SU-DHL-6 (cell line): Measurements from ENCODE around the gene MMP10.

ENCODE experiments used
- H2AFZ ChIP-seq: fragments of 200-600 bp; sonication (generic); 2 replicates; pipeline ENCODE4 v1.6.1; 2014; ENCODE audit warnings: low read depth, mild to moderate bottlenecking, moderate library complexity, mixed read lengths, antibody characterized with exemption, low read length; ENCODE audit not compliant: severe bottlenecking
- H3F3A ChIP-seq: fragments of 200-600 bp; shearing (Covaris generic); 2 replicates; pipeline ENCODE4 v1.6.0; 2016; ENCODE audit warnings: antibody characterized with exemption, mild to moderate bottlenecking; ENCODE audit not compliant: insufficient read depth
- H3K27ac ChIP-seq: fragments of 200-600 bp; sonication (generic); 2 replicates; pipeline ENCODE4 v1.5.1; 2016; ENCODE audit warnings: low read depth, mild to moderate bottlenecking, low read length, moderate library complexity, mixed read lengths
- H3K27me3 ChIP-seq: fragments of 200-600 bp; sonication (generic), shearing (Covaris generic); 2 replicates; pipeline ENCODE4 v1.6.0; 2014; ENCODE audit warnings: mild to moderate bottlenecking, low read length
- H3K36me3 ChIP-seq: fragments of 200-600 bp; sonication (generic); 2 replicates; pipeline ENCODE4 v1.6.1; 2014; ENCODE audit warnings: mild to moderate bottlenecking, low read length, mixed read lengths
- H3K4me2 ChIP-seq: fragments of 300-600, 200-600 bp; shearing (Covaris generic), sonication (generic); 2 replicates; pipeline ENCODE4 v1.6.0; 2014; ENCODE audit warnings: low read length, low read depth, mild to moderate bottlenecking; ENCODE audit not compliant: poor library complexity, severe bottlenecking
- H3K4me3 ChIP-seq: fragments of 200-600 bp; sonication (generic); 2 replicates; pipeline ENCODE4 v1.5.1; 2014; ENCODE audit warnings: antibody characterized with exemption, low read length, mild to moderate bottlenecking, mixed read lengths; ENCODE audit not compliant: insufficient read depth, poor library complexity, severe bottlenecking
- H3K79me2 ChIP-seq: fragments of 200-600 bp; sonication (generic); 2 replicates; pipeline ENCODE4 v1.6.1; 2014; ENCODE audit warnings: mild to moderate bottlenecking, low read length, moderate library complexity; ENCODE audit not compliant: insufficient read depth
- H3K9ac ChIP-seq: fragments of 200-600 bp; sonication (generic); 2 replicates; pipeline ENCODE4 v1.7.0; 2014; ENCODE audit warnings: mild to moderate bottlenecking, low read length
- H3K9me2 ChIP-seq: fragments of 200-600 bp; sonication (generic); replicated peaks from 2 replicates; pipeline ENCODE4 v1.6.1; 2014; ENCODE audit warnings: low read length; ENCODE audit not compliant: insufficient read depth
- H3K9me3 ChIP-seq: fragments of 200-600 bp; sonication (generic); 2 replicates; pipeline ENCODE4 v1.6.1; 2014; ENCODE audit warnings: low read length, mixed read lengths; ENCODE audit not compliant: insufficient read depth
- H4K20me1 ChIP-seq: fragments of 200-600 bp; sonication (generic); 2 replicates; pipeline ENCODE4 v1.6.1; 2014; ENCODE audit warnings: low read depth, mild to moderate bottlenecking, antibody characterized with exemption, low read length, moderate library complexity, mixed read lengths
- CTCF ChIP-seq: fragments of 200-600 bp; sonication (generic); IDR thresholded peaks from one replicate; pipeline ENCODE4 v1.5.1; 2017; ENCODE audit warnings: antibody characterized with exemption, mild to moderate bottlenecking, low read length, moderate library complexity; ENCODE audit not compliant: insufficient read depth, poor library complexity, severe bottlenecking
- EZH2phosphoT487 ChIP-seq: fragments of 200-600 bp; sonication (generic), shearing (Covaris generic); conservative IDR thresholded peaks from 2 replicates; pipeline ENCODE4 v1.6.1; 2018; ENCODE audit warnings: mild to moderate bottlenecking, antibody characterized with exemption, low read length, moderate library complexity, mixed read lengths

The MMP10 gene

GRCh38 chr11:102727890-102728289 is 52.5 kb downstream of the MMP10 start:
- H3K36me3 ChIP-seq, result no peaks in the 10 kb centered on the region

GRCh38 chr11:102724904-102725500 is 55.4 kb downstream of the MMP10 start, which contains the start of gene MMP8:
Gene MMP8, minus strand, starts transcription at chr11:102724954. Its CDS starts 99 bp downstream, at chr11:102724855.
- no peak for TF ChIP-seq CTCF
- TF ChIP-seq EZH2phosphoT487, result no peak

More at GRCh38 chr11:102727890-102728289, 52.5 kb downstream of the MMP10 start:
- H3K79me2 ChIP-seq, result no peaks in the 10 kb centered on the region
- no peak overlapping the region for H3K27ac ChIP-seq
- no peaks in the 10 kb centered on the region for H3K9me2 ChIP-seq
- H3K4me2 ChIP-seq, result no peak overlapping the region
- H2AFZ ChIP-seq, result no peak overlapping the region
- H3K9me3 ChIP-seq, result no peaks in the 10 kb centered on the region
- TF ChIP-seq CTCF, result no peak
- TF ChIP-seq EZH2phosphoT487, result no peak
- H3K27me3 ChIP-seq, result no peaks in the 10 kb centered on the region
- H3F3A ChIP-seq, result no peaks in the 10 kb centered on the region
- H3K9ac ChIP-seq, result no peak overlapping the region
- H3K4me3 ChIP-seq, result no peak overlapping the region
- no peaks in the 10 kb centered on the region for H4K20me1 ChIP-seq

GRCh38 chr11:102722821-102723220 is 57.6 kb downstream of the MMP10 start:
- no peaks in the 10 kb centered on the region for H3K9me3 ChIP-seq
- no peaks in the 10 kb centered on the region for H4K20me1 ChIP-seq
- no peaks in the 10 kb centered on the region for H3K27me3 ChIP-seq
- no peak overlapping the region for H3K4me3 ChIP-seq
- H3K27ac ChIP-seq, result no peak overlapping the region
- no peaks in the 10 kb centered on the region for H3K36me3 ChIP-seq
- H3K9ac ChIP-seq, result no peak overlapping the region
- no peak overlapping the region for H2AFZ ChIP-seq
- no peaks in the 10 kb centered on the region for H3K79me2 ChIP-seq
- TF ChIP-seq EZH2phosphoT487 (no peak), CTCF (no peak)
- no peaks in the 10 kb centered on the region for H3K9me2 ChIP-seq
- H3K4me2 ChIP-seq, result no peak overlapping the region
- H3F3A ChIP-seq, result no peaks in the 10 kb centered on the region

More at GRCh38 chr11:102724904-102725500, 55.4 kb downstream of the MMP10 start, which contains the start of gene MMP8:
- Histone ChIP-seq H3K27me3 (no peaks in the 10 kb centered on the region), H3K79me2 (no peaks in the 10 kb centered on the region), H3K36me3 (no peaks in the 10 kb centered on the region), H3K4me3 (no peak within 1 kb of the TSS), H3K27ac (no peak within 1 kb of the TSS), H3K9me2 (no peaks in the 10 kb centered on the region), H3K9ac (no peak within 1 kb of the TSS), H2AFZ (no peak within 1 kb of the TSS), H3F3A (no peaks in the 10 kb centered on the region), H4K20me1 (no peaks in the 10 kb centered on the region), H3K4me2 (no peak within 1 kb of the TSS), H3K9me3 (no peaks in the 10 kb centered on the region)
